HL-60 (cell line): ENCODE measurements around the gene TSC22D2.

Source experiments
- POLR2AphosphoS5 ChIP-seq: IDR thresholded peaks from 2 replicates; pipeline ENCODE4 v1.6.1; 2012; ENCODE audit warnings: low read depth
- SPI1 ChIP-seq: IDR thresholded peaks from 2 replicates; pipeline ENCODE4 v1.6.1; 2012; ENCODE audit warnings: low read depth, mild to moderate bottlenecking, borderline replicate concordance
- TF ChIP-seq, protein P1 (sequence below): IDR thresholded peaks from one replicate; pipeline ENCODE4 v1.5.1; 2011; ENCODE audit warnings: low read length, control low read depth, inconsistent platforms; ENCODE audit not compliant: insufficient read depth
- TF ChIP-seq, protein P2 (sequence below): IDR thresholded peaks from 2 replicates; pipeline ENCODE4 v1.6.1; 2012; ENCODE audit warnings: low read depth; ENCODE audit not compliant: insufficient replicate concordance

DNA sequence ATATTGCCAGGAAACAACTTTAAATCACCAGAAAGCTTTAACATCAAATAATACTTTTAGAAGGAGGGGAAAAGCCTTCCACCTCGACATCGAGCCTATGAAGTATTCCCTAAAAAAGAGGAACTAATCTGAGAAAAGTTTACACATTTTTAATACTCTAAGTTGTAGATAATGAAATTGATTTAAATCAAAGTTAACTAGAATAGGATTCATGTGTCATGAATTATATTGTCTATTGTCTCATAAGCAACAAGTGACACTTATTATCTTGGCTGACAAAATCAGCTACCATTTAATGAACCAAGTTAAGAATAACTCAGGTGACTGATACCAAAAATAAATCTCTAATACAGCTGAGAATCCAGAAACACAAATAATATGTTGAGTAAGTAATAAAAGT is 56.6 kb downstream of the TSC22D2 start:
- TF ChIP-seq, protein P1, sequence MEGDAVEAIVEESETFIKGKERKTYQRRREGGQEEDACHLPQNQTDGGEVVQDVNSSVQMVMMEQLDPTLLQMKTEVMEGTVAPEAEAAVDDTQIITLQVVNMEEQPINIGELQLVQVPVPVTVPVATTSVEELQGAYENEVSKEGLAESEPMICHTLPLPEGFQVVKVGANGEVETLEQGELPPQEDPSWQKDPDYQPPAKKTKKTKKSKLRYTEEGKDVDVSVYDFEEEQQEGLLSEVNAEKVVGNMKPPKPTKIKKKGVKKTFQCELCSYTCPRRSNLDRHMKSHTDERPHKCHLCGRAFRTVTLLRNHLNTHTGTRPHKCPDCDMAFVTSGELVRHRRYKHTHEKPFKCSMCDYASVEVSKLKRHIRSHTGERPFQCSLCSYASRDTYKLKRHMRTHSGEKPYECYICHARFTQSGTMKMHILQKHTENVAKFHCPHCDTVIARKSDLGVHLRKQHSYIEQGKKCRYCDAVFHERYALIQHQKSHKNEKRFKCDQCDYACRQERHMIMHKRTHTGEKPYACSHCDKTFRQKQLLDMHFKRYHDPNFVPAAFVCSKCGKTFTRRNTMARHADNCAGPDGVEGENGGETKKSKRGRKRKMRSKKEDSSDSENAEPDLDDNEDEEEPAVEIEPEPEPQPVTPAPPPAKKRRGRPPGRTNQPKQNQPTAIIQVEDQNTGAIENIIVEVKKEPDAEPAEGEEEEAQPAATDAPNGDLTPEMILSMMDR = no peak
- TF ChIP-seq SPI1 (no peak), POLR2AphosphoS5 (no peak)
- TF ChIP-seq, protein P2, sequence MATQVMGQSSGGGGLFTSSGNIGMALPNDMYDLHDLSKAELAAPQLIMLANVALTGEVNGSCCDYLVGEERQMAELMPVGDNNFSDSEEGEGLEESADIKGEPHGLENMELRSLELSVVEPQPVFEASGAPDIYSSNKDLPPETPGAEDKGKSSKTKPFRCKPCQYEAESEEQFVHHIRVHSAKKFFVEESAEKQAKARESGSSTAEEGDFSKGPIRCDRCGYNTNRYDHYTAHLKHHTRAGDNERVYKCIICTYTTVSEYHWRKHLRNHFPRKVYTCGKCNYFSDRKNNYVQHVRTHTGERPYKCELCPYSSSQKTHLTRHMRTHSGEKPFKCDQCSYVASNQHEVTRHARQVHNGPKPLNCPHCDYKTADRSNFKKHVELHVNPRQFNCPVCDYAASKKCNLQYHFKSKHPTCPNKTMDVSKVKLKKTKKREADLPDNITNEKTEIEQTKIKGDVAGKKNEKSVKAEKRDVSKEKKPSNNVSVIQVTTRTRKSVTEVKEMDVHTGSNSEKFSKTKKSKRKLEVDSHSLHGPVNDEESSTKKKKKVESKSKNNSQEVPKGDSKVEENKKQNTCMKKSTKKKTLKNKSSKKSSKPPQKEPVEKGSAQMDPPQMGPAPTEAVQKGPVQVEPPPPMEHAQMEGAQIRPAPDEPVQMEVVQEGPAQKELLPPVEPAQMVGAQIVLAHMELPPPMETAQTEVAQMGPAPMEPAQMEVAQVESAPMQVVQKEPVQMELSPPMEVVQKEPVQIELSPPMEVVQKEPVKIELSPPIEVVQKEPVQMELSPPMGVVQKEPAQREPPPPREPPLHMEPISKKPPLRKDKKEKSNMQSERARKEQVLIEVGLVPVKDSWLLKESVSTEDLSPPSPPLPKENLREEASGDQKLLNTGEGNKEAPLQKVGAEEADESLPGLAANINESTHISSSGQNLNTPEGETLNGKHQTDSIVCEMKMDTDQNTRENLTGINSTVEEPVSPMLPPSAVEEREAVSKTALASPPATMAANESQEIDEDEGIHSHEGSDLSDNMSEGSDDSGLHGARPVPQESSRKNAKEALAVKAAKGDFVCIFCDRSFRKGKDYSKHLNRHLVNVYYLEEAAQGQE = no peak
